ENCODE measurements around the gene PDGFB.
"Not testable (repeated sequence)": the region's sequence is repeated elsewhere in the genome, so short reads cannot be mapped to it uniquely, and the experiment has no call there.

The PDGFB gene

DNA sequence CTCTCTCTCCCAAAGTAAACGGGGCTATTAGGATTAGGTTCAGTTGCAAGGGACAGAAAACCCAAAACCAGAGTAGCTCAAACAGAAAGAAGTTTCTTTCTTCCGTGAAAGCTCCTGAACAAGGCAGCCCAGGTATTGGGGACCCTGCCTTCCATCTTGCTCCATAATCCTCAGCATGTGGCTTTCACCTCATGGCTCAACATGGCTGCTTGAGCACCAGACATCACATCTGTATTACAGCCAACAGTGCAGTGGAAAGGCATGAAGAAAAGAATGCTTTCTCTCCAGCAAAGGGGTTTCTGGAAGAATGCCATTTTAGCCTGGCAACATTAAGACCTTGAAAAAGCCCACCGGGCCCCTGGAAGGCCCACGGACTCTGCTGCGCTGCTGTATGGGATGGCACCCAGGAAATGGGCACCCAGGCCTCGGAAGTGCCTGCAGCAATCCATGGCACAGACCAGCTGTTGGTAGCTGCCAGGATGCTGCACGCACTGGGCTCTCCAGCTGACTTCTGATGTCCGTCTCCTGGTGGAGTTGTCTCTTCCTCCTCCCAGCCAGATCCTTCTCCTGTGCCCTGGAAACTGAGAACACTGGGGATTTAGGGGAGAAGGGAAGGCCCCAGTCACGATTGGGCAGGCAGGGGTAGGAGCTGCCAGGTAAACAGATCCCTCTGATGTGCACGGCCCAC is 22.6 kb downstream of the PDGFB start:
- H3K27ac ChIP-seq = no peak overlapping the region
- no peak for DNase-seq (ENCODE audit: low read depth, low spot score)
- no peak overlapping the region for H3K9ac ChIP-seq (ENCODE audit: insufficient read length)

DNA sequence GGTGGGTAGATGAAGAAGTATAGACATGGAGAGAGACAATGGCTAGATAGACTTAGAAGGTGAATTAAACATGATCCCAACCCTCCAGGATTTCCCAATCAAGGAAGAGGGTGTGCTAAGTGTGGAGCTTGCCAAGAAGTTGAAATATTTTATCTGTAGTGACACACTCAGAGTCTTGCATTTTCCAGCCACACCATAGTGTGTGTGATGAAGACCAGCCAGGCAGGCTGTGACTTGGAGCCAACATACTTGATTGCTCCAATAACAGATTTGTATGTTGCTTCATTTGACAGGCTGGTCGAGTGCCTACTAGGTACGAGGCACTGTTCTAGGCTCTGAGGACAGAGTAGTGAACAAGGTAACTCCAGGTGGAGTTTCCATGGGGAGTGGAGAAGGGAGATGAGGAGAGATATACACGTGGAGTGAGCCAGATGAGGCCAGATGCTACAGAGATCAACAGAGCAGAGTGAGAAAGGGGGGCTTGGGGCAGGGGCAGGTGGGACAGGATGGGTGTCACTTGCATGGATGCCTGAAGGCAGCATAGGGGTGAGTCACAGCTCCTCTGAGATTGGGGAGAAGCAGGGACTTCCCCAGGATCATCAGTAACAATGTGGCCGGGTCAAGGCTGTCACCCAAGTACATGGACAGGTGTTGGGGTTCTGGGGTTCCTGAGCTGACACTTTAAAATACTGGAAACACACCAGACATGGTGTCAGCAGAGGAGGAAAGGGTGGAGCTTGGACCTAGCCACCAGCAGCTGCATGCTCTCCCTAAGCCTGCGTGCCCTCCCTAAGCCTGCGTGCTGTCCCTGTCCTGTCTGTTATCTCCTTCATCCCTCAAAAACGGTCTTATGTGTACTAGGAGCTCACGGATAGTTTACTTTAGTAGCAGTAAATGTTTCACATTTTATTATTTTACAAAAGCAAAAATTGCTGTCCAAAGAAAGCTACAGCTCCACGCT is 23.6 kb downstream of the PDGFB start:
- Histone ChIP-seq H3K27ac (no peak overlapping the region), H3K9ac (ENCODE audit: insufficient read length) (no peak overlapping the region), H3K36me3 (ENCODE audit: insufficient read depth, low read length) (no peaks in the 10 kb centered on the region), H3K9me3 (ENCODE audit: low read depth, low read length) (no peaks in the 10 kb centered on the region), H3K4me3 (no peak overlapping the region)
- no peak for TF ChIP-seq POLR2AphosphoS5 (IDR thresholded peaks at IDR 0.05; ENCODE audit: borderline replicate concordance, low read depth, low read length)
- no peak for TF ChIP-seq EZH2 (IDR thresholded peaks at IDR 0.05)
- TF ChIP-seq FOXP2 (optimal IDR thresholded peaks at IDR 0.05; ENCODE audit: control extremely low read depth, extremely low read length, insufficient read depth) = no peak
- no peak for DNase-seq (ENCODE audit: low read depth, low spot score)

More for the DNA sequence above, 22.6 kb downstream of the PDGFB start:
- H3K9me3 ChIP-seq (ENCODE audit: low read depth, low read length) = no peaks in the 10 kb centered on the region
- no peak overlapping the region for H3K4me3 ChIP-seq
- no peaks in the 10 kb centered on the region for H3K36me3 ChIP-seq (ENCODE audit: insufficient read depth, low read length)
- TF ChIP-seq FOXP2 (optimal IDR thresholded peaks at IDR 0.05; ENCODE audit: control extremely low read depth, extremely low read length, insufficient read depth) = no peak
- no peak for TF ChIP-seq POLR2AphosphoS5 (IDR thresholded peaks at IDR 0.05; ENCODE audit: borderline replicate concordance, low read depth, low read length)
- TF ChIP-seq EZH2 (IDR thresholded peaks at IDR 0.05) = no peak

DNA sequence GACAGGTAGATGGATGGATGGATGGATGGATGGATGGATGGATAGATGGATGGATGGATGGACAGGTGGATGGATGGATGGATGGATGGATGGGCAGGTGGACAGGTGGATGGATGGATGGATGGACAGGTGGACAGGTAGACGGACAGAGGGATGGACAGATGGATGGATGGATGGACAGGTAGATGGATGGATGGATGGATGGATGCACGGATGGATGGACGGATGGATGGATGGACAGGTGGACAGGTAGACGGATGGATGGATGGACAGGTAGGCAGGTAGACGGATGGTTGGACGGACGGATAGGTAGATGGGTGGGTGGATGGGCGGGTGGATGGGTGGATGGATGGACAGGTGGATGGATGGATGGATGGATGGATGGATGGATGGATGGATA is 24.3 kb downstream of the PDGFB start:
- Histone ChIP-seq H3K9me3 (ENCODE audit: low read depth, low read length) (no peaks in the 10 kb centered on the region), H3K27ac (no peak overlapping the region), H3K9ac (ENCODE audit: insufficient read length) (no peak overlapping the region), H3K36me3 (ENCODE audit: insufficient read depth, low read length) (no peaks in the 10 kb centered on the region), H3K4me3 (no peak overlapping the region)
- no peak for DNase-seq (ENCODE audit: low read depth, low spot score)
- TF ChIP-seq FOXP2 (optimal IDR thresholded peaks at IDR 0.05; ENCODE audit: control extremely low read depth, extremely low read length, insufficient read depth) (no peak), EZH2 (IDR thresholded peaks at IDR 0.05) (no peak), POLR2AphosphoS5 (IDR thresholded peaks at IDR 0.05; ENCODE audit: borderline replicate concordance, low read depth, low read length) (no peak)

DNA sequence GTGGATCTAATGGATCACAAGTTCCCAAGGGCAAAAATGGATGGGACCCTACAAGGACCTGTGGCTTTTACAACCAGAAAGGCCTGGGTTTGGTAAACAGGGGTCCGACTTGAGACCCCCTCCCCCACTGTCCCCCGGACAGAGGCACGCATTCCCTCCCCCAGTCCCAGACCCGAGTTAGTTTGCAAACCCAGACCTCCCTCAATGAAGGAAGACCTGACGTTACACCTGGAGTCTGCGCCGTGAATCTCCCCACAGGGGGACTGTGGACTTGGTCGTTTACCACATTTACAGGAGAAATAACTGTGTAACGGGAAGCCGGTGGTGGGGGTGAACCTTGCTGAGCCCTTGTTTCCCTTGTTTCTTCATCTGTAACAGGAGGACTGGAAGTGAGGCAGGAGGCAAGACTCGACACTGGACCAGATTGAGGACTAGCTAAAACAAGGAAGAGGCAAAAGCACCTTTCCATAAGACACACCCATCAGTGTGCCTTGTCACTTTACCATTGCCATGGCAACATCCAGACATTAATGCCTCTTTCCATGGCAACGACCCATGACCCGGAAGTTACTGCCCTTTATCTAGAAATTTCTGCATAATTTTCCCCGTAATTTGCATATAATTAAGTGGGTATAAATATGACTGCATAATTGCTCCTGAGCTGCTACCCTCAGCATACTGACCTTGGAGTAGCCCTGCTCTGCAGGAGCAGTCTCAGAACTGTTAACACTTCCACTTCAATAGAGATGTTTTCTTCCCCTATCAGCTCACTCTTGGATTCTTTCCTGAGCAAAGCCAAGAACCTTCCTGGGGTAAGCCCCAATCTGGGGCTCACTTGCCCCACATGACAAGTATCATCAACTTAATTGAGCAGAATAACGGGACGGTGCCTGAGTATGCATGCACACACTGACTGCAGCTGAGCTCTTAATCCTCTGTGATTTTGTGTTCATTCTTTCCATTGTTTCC is 25.4 kb downstream of the PDGFB start:
- no peaks in the 10 kb centered on the region for H3K9me3 ChIP-seq (ENCODE audit: low read depth, low read length)
- no peak overlapping the region for H3K4me3 ChIP-seq
- H3K27ac ChIP-seq = no peak overlapping the region
- DNase-seq (ENCODE audit: low read depth, low spot score) = no peak
- H3K36me3 ChIP-seq (ENCODE audit: insufficient read depth, low read length) = no peaks in the 10 kb centered on the region
- H3K9ac ChIP-seq (ENCODE audit: insufficient read length) = no peak overlapping the region
- TF ChIP-seq POLR2AphosphoS5 (IDR thresholded peaks at IDR 0.05; ENCODE audit: borderline replicate concordance, low read depth, low read length) (no peak), FOXP2 (optimal IDR thresholded peaks at IDR 0.05; ENCODE audit: control extremely low read depth, extremely low read length, insufficient read depth) (no peak), EZH2 (IDR thresholded peaks at IDR 0.05) (no peak)

DNA sequence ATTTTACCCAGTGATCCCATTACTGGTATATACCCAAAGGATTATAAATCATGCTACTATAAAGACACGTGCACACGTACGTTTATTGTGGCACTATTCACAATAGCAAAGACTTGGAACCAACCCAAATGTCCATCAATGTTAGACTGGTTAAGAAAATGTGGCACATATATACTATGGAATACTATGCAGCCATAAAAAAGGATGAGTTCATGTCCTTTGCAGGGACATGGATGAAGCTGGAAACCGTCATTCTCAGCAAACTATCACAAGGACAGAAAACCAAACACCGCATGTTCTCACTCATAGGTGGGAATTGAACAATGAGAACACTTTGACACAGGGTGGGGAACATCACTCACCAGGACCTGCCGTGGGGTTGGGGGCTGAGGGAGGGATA is 26.4 kb downstream of the PDGFB start:
- H3K9ac ChIP-seq (ENCODE audit: insufficient read length); H3K9me3 ChIP-seq (ENCODE audit: low read depth, low read length); H3K36me3 ChIP-seq (ENCODE audit: insufficient read depth, low read length); H3K4me3 ChIP-seq; H3K27ac ChIP-seq; DNase-seq (ENCODE audit: low read depth, low spot score): not testable (repeated sequence)

DNA sequence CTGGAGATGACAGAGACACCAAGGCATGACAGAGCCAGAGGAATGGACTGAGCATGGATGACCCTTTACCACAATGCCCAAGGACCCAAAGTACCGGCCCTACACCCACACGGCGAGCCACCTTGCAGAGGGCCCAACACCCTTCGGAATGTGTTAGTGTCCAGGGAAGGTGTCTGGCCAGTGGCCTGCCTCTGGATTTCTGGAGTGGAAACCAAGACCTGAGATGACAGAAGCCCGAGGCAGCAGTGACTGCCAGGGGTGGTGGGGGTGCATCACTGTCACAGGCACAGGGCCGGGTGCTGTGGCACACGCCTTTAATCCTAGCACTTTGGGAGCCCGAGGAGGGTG is 28.7 kb downstream of the PDGFB start:
- DNase-seq (ENCODE audit: low read depth, low spot score) = no peak
- H3K27ac ChIP-seq = no peak overlapping the region
- TF ChIP-seq FOXP2 (optimal IDR thresholded peaks at IDR 0.05; ENCODE audit: control extremely low read depth, extremely low read length, insufficient read depth) (no peak), POLR2AphosphoS5 (IDR thresholded peaks at IDR 0.05; ENCODE audit: borderline replicate concordance, low read depth, low read length) (no peak), EZH2 (IDR thresholded peaks at IDR 0.05) (no peak)
- H3K4me3 ChIP-seq = no peak overlapping the region
- no peaks in the 10 kb centered on the region for H3K36me3 ChIP-seq (ENCODE audit: insufficient read depth, low read length)
- no peaks in the 10 kb centered on the region for H3K9me3 ChIP-seq (ENCODE audit: low read depth, low read length)
- no peak overlapping the region for H3K9ac ChIP-seq (ENCODE audit: insufficient read length)

DNA sequence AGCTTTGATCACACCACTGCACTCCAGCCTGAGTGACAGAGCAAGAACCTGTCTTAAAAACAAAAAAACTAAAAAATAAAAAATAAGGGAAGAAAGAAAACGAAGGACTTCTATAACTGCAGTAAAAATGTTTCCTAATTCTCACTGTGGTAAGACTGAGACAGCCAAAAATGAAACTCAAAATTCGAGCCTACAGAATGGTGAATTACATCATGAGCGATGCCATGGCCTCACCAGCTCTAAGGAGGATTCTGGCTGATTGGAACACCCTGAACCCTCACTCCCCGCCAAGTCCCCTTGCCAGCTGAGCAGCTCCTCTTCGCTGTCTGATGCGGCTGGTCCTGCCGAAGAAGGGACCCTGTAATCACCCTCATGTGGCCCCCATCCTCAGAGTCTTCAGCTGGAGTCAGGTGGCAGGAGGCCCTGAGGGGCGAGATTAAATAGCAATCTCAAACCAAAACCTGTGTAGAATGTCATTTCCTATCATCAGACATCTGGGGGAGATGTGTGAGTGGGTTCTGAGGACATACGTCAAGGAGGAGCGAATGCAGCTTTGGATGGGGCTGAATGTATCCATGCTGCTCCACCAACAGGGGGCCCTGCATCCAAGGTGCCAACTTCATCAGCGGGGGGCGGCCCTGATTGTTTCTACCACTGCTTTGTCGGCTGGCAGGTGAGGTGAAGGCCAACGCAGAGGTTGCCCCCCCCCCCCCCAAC is 29.2 kb downstream of the PDGFB start:
- Histone ChIP-seq H3K9me3 (ENCODE audit: low read depth, low read length) (no peaks in the 10 kb centered on the region), H3K9ac (ENCODE audit: insufficient read length) (no peak overlapping the region), H3K27ac (no peak overlapping the region), H3K4me3 (no peak overlapping the region), H3K36me3 (ENCODE audit: insufficient read depth, low read length) (no peaks in the 10 kb centered on the region)
- TF ChIP-seq EZH2 (IDR thresholded peaks at IDR 0.05) (no peak), FOXP2 (optimal IDR thresholded peaks at IDR 0.05; ENCODE audit: control extremely low read depth, extremely low read length, insufficient read depth) (no peak), POLR2AphosphoS5 (IDR thresholded peaks at IDR 0.05; ENCODE audit: borderline replicate concordance, low read depth, low read length) (no peak)
- no peak for DNase-seq (ENCODE audit: low read depth, low spot score)

Measured in SK-N-MC (cell line).